ENCODE results near the gene PLK3. TPM values are rescaled to one million over a fixed set of nuclear protein-coding genes. Genes with fewer than 3 reads are reported as not detected.

Gene PLK3
- polyA plus RNA-seq, 1 donor (not counting 4 experiments of a cell fraction or from before 2014, with no cell fraction given), result 34.0 TPM

DNA sequence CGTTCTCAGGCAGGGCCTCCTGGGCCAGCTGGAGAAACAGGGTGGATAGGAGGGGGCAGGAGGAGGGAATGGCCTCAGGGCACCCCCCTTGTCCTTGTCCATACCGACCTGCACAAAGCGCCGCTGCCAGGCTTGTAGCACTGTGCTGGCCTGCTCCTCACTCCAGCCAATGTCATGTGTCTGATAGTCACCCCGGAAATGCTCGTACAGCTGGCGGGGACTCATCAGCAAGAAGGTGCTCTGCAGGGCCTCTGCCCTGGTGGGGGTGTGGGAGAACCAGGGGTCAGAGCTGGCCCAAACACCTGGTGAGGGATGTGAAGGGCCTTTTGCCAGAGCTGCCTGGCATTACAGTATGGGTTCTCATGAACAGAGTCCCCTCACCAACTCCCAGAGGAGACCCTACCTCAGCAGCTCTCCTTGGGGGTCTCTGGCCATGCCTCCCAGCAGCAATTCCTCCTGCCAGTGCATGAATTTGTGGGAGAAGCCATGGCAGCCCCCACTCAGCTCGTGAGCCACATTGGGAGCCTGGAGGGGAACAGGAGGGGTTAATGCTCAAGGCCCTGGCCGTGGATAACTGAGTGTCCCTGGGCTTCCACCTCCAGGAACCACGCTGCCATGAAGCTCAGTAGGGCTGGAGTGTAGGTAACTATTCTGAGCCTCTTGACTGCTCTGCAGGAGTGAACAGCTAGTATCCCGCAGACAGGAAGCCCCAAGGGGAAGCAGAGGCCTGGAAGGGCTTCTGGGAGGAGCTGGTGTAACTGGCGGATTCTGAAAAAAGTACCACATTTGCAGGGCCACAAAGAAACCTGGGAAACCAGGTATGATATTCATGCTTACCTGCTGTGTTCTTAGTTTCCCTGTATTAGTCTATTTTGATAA is 29.6 kb downstream of the PLK3 start:
- H3K27ac ChIP-seq (ENCODE audit: control insufficient read depth, insufficient read depth, low read length), result no peak overlapping the region
- no peak overlapping the region for H3K4me2 ChIP-seq (ENCODE audit: control insufficient read depth, extremely low read depth, insufficient read depth, low read depth, low read length)
- dilution Hi-C loops (cut with MboI; ENCODE audit: extremely low pct_ligation_motif_present, low sequenced_read_pairs), result no loop called here

GRCh38 chr1:44830900-44831304 is 30.7 kb downstream of the PLK3 start:
- no peaks in the 10 kb centered on the region for H3K9me3 ChIP-seq (ENCODE audit: control insufficient read depth, low read depth, low read length)
- H3K4me3 ChIP-seq (ENCODE audit: control insufficient read depth in 2 of 3, extremely low read depth in 1 of 3, insufficient read depth in 2 of 3, low read depth in 1 of 3, low read length in 3 of 3), result no peak overlapping the region
- H4K20me1 ChIP-seq (ENCODE audit: control insufficient read depth, extremely low read depth, insufficient read depth, low read length), result no peaks in the 10 kb centered on the region
- no peaks in the 10 kb centered on the region for H3K9me1 ChIP-seq (ENCODE audit: control insufficient read depth, extremely low read depth, insufficient read depth, low read length)
- FAIRE-seq, result no peak
- H3K4me1 ChIP-seq (ENCODE audit: control insufficient read depth, extremely low read depth, insufficient read depth, low read length), result no peaks in the 10 kb centered on the region
- no peak for TF ChIP-seq CTCF (optimal IDR thresholded peaks at IDR 0.05 in 1 of 3, IDR thresholded peaks at IDR 0.05 in 1 of 3, conservative IDR thresholded peaks at IDR 0.05 in 1 of 3; ENCODE audit: extremely low read depth in 1 of 3, insufficient read depth in 2 of 3, low read length in 3 of 3)
- no peak for TF ChIP-seq EZH2 (IDR thresholded peaks at IDR 0.05; ENCODE audit: low read length)
- H3K4me2 ChIP-seq (ENCODE audit: control insufficient read depth, extremely low read depth, insufficient read depth, low read depth, low read length), result no peak overlapping the region
- peaks cover 3% of the 10 kb centered on the region for H3K27me3 ChIP-seq (ENCODE audit: control insufficient read depth, extremely low read depth, insufficient read depth, low read length)
- no peak overlapping the region for H3K27ac ChIP-seq (ENCODE audit: control insufficient read depth, insufficient read depth, low read length)
- no peak overlapping the region for H3K9ac ChIP-seq (ENCODE audit: control insufficient read depth, extremely low read depth, insufficient read depth, low read length)
- no peaks in the 10 kb centered on the region for H3K36me3 ChIP-seq (ENCODE audit: control insufficient read depth in 2 of 2, extremely low read depth in 1 of 2, insufficient read depth in 2 of 2, low read length in 2 of 2)
- no peak overlapping the region for H2AFZ ChIP-seq (ENCODE audit: control insufficient read depth, low read length)
- no peaks in the 10 kb centered on the region for H3K79me2 ChIP-seq (ENCODE audit: control insufficient read depth, insufficient read depth, low read length)
- DNase-seq (ENCODE audit: low read depth, low spot score), result no peak
- dilution Hi-C loops (cut with MboI; ENCODE audit: extremely low pct_ligation_motif_present, low sequenced_read_pairs), result no loop called here

More for the DNA sequence above, 29.6 kb downstream of the PLK3 start:
- Histone ChIP-seq H3K9me1 (ENCODE audit: control insufficient read depth, extremely low read depth, insufficient read depth, low read length) (no peaks in the 10 kb centered on the region), H4K20me1 (ENCODE audit: control insufficient read depth, extremely low read depth, insufficient read depth, low read length) (no peaks in the 10 kb centered on the region), H3K9me3 (ENCODE audit: control insufficient read depth, low read depth, low read length) (no peaks in the 10 kb centered on the region), H3K79me2 (ENCODE audit: control insufficient read depth, insufficient read depth, low read length) (no peaks in the 10 kb centered on the region), H2AFZ (ENCODE audit: control insufficient read depth, low read length) (no peak overlapping the region), H3K4me1 (ENCODE audit: control insufficient read depth, extremely low read depth, insufficient read depth, low read length) (no peaks in the 10 kb centered on the region), H3K27me3 (ENCODE audit: control insufficient read depth, extremely low read depth, insufficient read depth, low read length) (peaks cover 3% of the 10 kb centered on the region), H3K4me3 (ENCODE audit: control insufficient read depth in 2 of 3, extremely low read depth in 1 of 3, insufficient read depth in 2 of 3, low read depth in 1 of 3, low read length in 3 of 3) (no peak overlapping the region), H3K36me3 (ENCODE audit: control insufficient read depth in 2 of 2, extremely low read depth in 1 of 2, insufficient read depth in 2 of 2, low read length in 2 of 2) (no peaks in the 10 kb centered on the region), H3K9ac (ENCODE audit: control insufficient read depth, extremely low read depth, insufficient read depth, low read length) (no peak overlapping the region)
- DNase-seq (ENCODE audit: low read depth, low spot score) (no peak), FAIRE-seq (no peak)
- TF ChIP-seq EZH2 (IDR thresholded peaks at IDR 0.05; ENCODE audit: low read length) (no peak), CTCF (optimal IDR thresholded peaks at IDR 0.05 in 1 of 3, IDR thresholded peaks at IDR 0.05 in 1 of 3, conservative IDR thresholded peaks at IDR 0.05 in 1 of 3; ENCODE audit: extremely low read depth in 1 of 3, insufficient read depth in 2 of 3, low read length in 3 of 3) (no peak)
